Measurements from ENCODE around the gene THUMPD2.

THUMPD2 gene

DNA sequence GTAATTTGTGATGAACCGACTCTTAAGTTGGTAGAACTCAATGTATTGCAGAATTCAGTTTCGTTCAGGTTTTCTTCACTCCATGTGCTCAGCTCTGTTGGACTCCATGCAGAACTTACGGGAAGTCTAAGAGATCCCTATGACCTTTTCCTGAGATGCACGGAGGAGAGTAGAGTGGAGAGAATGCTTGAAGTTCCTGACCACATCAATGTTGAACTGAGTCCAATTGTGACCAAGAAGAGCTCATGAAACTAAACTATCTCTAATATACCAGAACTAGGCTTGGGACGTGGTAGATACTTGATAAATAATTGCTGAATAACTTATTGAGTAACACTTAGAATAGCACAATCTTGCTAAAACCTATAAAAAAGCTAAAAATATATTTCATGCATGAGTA, 66.1 kb downstream of the THUMPD2 start:
- no peaks in the 10 kb centered on the region for H3F3A ChIP-seq (ENCODE audit: control insufficient read depth, insufficient read depth)
- H3K4me1 ChIP-seq (ENCODE audit: control insufficient read depth, low read length), result no peaks in the 10 kb centered on the region
- no peak overlapping the region for H3K4me2 ChIP-seq (ENCODE audit: low read length)
- H3K27me3 ChIP-seq (ENCODE audit: control insufficient read depth, low read length), result peaks cover 6% of the 10 kb centered on the region; the same call in 1 of the 2 replicates
- no peaks in the 10 kb centered on the region for H3K36me3 ChIP-seq (ENCODE audit: control insufficient read depth, low read length)
- H3K9me3 ChIP-seq (ENCODE audit: control insufficient read depth, insufficient read depth, low read length), result no peaks in the 10 kb centered on the region
- H3K27ac ChIP-seq (ENCODE audit: low read depth, low read length), result no peak overlapping the region
- no peak overlapping the region for H3K4me3 ChIP-seq (ENCODE audit: low read length)
- no peaks in the 10 kb centered on the region for H4K20me1 ChIP-seq (ENCODE audit: control insufficient read depth, insufficient read depth, low read depth, low read length)
- no peaks in the 10 kb centered on the region for H3K9me2 ChIP-seq (replicated peaks; ENCODE audit: control insufficient read depth, low read length)
- no peak for TF ChIP-seq EZH2phosphoT487 (IDR thresholded peaks at IDR 0.05; ENCODE audit: borderline replicate concordance, low read length)
- TF ChIP-seq, protein P1, sequence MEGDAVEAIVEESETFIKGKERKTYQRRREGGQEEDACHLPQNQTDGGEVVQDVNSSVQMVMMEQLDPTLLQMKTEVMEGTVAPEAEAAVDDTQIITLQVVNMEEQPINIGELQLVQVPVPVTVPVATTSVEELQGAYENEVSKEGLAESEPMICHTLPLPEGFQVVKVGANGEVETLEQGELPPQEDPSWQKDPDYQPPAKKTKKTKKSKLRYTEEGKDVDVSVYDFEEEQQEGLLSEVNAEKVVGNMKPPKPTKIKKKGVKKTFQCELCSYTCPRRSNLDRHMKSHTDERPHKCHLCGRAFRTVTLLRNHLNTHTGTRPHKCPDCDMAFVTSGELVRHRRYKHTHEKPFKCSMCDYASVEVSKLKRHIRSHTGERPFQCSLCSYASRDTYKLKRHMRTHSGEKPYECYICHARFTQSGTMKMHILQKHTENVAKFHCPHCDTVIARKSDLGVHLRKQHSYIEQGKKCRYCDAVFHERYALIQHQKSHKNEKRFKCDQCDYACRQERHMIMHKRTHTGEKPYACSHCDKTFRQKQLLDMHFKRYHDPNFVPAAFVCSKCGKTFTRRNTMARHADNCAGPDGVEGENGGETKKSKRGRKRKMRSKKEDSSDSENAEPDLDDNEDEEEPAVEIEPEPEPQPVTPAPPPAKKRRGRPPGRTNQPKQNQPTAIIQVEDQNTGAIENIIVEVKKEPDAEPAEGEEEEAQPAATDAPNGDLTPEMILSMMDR (IDR thresholded peaks at IDR 0.05; ENCODE audit: low read depth, low read length, poor library complexity, severe bottlenecking), result no peak
- no peaks in the 10 kb centered on the region for H3K79me2 ChIP-seq (ENCODE audit: control insufficient read depth, low read length)

DNA sequence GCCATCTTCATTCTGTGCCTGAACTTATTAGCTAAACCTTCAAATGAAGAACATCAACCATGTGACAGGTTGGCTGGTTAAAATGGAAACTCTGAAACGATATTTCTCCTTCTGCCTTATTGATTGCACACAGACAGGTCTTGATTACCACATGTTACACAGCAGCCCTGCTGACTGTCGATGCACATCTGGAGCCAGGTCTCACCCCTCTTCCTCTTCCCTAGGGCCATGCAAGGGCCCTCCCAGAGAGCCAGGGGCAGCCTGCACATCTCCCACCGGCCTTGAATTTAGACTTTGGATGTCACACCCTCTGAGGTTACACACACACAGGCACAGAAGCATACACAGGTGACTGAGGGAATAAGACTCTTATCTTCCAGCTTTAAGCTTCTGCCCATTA, 68.3 kb downstream of the THUMPD2 start:
- no peak overlapping the region for H3K27ac ChIP-seq (ENCODE audit: low read depth, low read length)
- H3F3A ChIP-seq (ENCODE audit: control insufficient read depth, insufficient read depth), result no peaks in the 10 kb centered on the region
- TF ChIP-seq, protein P1 (IDR thresholded peaks at IDR 0.05; ENCODE audit: low read depth, low read length, poor library complexity, severe bottlenecking), result no peak
- no peak for TF ChIP-seq EZH2phosphoT487 (IDR thresholded peaks at IDR 0.05; ENCODE audit: borderline replicate concordance, low read length)
- no peaks in the 10 kb centered on the region for H3K4me1 ChIP-seq (ENCODE audit: control insufficient read depth, low read length)
- H3K9me2 ChIP-seq (replicated peaks; ENCODE audit: control insufficient read depth, low read length), result no peaks in the 10 kb centered on the region
- peaks cover 6% of the 10 kb centered on the region; the same call in 1 of the 2 replicates for H3K27me3 ChIP-seq (ENCODE audit: control insufficient read depth, low read length)
- no peak overlapping the region for H3K4me3 ChIP-seq (ENCODE audit: low read length)
- no peak overlapping the region for H3K4me2 ChIP-seq (ENCODE audit: low read length)
- H3K79me2 ChIP-seq (ENCODE audit: control insufficient read depth, low read length), result no peaks in the 10 kb centered on the region
- H4K20me1 ChIP-seq (ENCODE audit: control insufficient read depth, insufficient read depth, low read depth, low read length), result no peaks in the 10 kb centered on the region
- no peaks in the 10 kb centered on the region for H3K9me3 ChIP-seq (ENCODE audit: control insufficient read depth, insufficient read depth, low read length)
- no peaks in the 10 kb centered on the region for H3K36me3 ChIP-seq (ENCODE audit: control insufficient read depth, low read length)

GRCh38 chr2:39708003-39708402, 71.1 kb downstream of the THUMPD2 start:
- H3K4me2 ChIP-seq (ENCODE audit: low read length), result no peak overlapping the region
- no peaks in the 10 kb centered on the region for H3K36me3 ChIP-seq (ENCODE audit: control insufficient read depth, low read length)
- TF ChIP-seq, protein P1 (IDR thresholded peaks at IDR 0.05; ENCODE audit: low read depth, low read length, poor library complexity, severe bottlenecking), result no peak
- TF ChIP-seq EZH2phosphoT487 (IDR thresholded peaks at IDR 0.05; ENCODE audit: borderline replicate concordance, low read length), result no peak
- no peaks in the 10 kb centered on the region for H3K9me2 ChIP-seq (replicated peaks; ENCODE audit: control insufficient read depth, low read length)
- no peaks in the 10 kb centered on the region for H3K4me1 ChIP-seq (ENCODE audit: control insufficient read depth, low read length)
- H3K9me3 ChIP-seq (ENCODE audit: control insufficient read depth, insufficient read depth, low read length), result no peaks in the 10 kb centered on the region
- 0 out of 2 replicates have a peak, but pooled peaks cover 4% of the 10 kb centered on the region for H3K27me3 ChIP-seq (ENCODE audit: control insufficient read depth, low read length)
- no peak overlapping the region for H3K27ac ChIP-seq (ENCODE audit: low read depth, low read length)
- H3K79me2 ChIP-seq (ENCODE audit: control insufficient read depth, low read length), result no peaks in the 10 kb centered on the region
- H3K4me3 ChIP-seq (ENCODE audit: low read length), result no peak overlapping the region
- H4K20me1 ChIP-seq (ENCODE audit: control insufficient read depth, insufficient read depth, low read depth, low read length), result no peaks in the 10 kb centered on the region
- H3F3A ChIP-seq (ENCODE audit: control insufficient read depth, insufficient read depth), result no peaks in the 10 kb centered on the region
